Neural progenitor cell (in vitro differentiated cells): ENCODE measurements around the gene ALOX15.

ENCODE experiments used
- EZH2 ChIP-seq: fragments of 200-600 bp; sonication (generic); IDR thresholded peaks from 2 replicates; pipeline ENCODE4 v1.6.1; 2017; ENCODE audit warnings: antibody characterized with exemption, mild to moderate bottlenecking, moderate library complexity
- TF ChIP-seq, protein P1 (sequence below): fragments of 200-600 bp; sonication (generic); IDR thresholded peaks from 2 replicates; pipeline ENCODE4 v1.5.1; 2017; ENCODE audit warnings: antibody characterized with exemption, mild to moderate bottlenecking

DNA sequence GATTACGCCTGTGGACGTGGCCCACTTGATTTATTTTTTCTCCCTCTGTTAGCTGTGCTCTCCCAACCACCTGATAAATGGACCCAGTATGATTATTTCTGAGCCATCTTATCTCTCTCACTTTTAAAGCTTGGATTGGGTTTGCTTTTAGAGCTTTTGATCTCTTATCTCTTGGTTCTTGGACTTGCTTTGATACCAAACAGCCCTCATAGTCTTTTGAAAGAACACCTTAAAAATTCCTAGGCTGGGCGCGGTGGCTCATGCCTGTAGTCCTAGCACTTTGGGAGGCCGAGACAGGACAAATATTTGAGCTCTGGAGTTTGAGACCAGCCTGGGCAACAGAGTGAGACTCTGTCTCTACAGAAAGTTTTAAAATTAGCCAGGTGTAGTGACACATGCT, 31.3 kb downstream of the ALOX15 start:
- no peak for TF ChIP-seq EZH2
- TF ChIP-seq, protein P1, sequence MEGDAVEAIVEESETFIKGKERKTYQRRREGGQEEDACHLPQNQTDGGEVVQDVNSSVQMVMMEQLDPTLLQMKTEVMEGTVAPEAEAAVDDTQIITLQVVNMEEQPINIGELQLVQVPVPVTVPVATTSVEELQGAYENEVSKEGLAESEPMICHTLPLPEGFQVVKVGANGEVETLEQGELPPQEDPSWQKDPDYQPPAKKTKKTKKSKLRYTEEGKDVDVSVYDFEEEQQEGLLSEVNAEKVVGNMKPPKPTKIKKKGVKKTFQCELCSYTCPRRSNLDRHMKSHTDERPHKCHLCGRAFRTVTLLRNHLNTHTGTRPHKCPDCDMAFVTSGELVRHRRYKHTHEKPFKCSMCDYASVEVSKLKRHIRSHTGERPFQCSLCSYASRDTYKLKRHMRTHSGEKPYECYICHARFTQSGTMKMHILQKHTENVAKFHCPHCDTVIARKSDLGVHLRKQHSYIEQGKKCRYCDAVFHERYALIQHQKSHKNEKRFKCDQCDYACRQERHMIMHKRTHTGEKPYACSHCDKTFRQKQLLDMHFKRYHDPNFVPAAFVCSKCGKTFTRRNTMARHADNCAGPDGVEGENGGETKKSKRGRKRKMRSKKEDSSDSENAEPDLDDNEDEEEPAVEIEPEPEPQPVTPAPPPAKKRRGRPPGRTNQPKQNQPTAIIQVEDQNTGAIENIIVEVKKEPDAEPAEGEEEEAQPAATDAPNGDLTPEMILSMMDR, result no peak
